ENCODE results near the gene DCLK2.

The DCLK2 gene

DNA sequence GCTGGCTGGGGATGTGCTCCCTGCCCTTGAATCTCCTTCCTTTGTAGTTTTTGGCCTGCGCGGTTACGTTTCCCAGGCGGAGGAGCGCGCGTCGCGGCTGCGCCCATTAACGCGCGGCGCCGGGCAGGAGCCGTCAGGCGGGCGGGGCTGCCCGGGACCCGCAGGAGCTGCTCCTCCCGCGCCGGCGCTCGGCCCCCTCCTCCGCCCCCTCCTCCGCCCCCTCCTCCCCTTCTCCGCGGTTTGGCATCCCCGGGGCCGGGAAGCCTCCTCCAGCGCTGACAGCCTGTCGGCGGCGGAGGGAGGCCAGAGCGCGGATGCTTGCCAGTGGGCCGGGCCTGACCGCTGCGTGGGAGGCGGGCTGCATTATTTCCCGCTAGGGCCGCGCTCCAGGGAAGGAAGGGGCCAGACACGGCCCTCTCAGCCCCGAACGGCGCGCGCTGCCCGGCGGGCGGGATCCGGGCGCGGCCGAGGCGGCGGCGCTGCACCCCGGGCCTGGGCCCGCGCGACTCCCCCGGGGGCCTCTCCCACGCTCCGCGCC is at the start of gene DCLK2:
DCLK2 (plus strand) TSS at position 405 of the 538 bp plus-strand sequence. CDS start 583 bp downstream, outside the sequence.
- no peak for DNase-seq

DNA sequence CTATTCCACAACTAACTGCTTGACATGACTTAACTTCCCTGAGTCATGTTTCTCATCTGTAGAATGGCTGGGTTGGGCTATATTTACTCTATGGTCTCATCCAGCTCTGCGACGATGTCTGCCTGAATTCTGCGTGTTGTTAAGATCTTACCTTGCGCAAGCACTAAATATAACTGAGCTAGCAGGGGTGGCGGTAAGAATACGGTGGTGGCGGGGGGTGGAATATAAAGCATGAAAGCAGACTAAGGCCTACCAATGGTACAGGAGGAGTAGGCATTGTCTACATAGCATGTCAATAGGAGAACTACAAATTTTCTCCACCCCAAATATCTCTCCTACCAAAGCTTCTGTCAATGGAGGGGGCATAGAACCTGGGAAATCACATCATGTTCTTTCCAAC is 45.7 kb upstream of the DCLK2 start:
- DNase-seq: no peak

DNA sequence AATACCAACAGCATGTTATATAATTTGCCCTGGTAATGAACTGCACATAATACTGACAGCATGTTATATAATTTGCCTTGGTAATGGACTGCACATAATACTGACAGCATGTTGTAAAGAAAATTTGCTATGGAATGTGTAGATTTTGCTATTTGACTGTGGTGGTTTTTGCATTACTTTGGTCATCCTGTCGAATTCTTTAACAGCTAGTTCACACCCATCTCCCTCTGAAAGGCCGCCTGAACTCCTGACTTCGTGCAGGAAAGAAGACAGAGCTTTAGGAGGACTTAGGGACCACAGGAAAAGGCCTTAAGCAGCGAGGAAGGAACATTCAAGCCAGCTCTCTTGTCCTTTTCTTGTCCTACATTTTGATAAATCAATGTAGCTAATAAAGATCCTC is 45.2 kb upstream of the DCLK2 start:
- no peak for DNase-seq

DNA sequence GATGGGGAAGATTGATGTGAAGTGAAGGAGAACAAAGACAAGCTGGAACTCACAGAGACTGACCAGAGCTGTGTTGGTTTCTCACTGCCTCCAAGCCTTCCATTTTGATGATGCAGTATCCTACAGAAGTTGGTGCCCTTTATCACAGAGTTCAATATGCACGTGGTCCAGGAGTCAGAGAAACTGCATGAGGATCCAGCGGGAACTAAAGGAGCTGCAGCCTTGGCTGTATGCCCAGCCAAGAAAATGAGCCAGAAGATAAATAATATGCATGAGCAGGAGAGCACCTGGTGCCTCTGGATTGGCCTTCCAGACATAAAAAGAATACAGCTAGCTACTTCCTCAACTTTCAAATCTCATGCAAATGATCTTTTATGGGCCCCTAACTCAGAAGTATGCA is 44.3 kb upstream of the DCLK2 start:
- no peak for DNase-seq

DNA sequence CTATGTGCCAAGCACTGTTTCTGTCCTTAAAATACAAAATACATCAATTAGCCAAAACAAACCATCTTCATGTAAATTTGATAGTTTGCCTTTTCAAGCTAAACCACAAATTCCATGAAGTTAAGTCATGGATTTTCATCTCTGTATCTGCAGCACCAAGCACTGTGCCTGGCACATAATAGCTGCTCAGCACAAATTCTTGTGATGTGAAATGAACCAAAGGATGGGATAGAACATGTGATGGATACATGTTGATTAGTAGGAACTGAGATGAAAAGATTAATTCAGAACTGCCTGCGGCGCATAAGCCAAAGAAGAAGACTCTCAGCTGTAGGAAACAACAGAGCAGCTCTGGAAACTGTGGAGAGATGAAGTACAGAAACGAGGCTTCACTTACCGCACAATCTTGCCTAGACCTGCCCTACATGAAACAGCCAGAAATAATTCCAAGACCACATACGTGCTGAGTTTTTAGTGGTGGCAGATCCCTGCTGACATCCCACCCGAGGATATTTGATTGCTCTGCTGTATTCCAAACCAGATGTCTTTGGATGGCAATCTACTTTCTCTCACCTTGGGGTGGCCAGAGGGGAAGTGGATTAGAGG is 40.9 kb upstream of the DCLK2 start:
- DNase-seq: no peak

DNA sequence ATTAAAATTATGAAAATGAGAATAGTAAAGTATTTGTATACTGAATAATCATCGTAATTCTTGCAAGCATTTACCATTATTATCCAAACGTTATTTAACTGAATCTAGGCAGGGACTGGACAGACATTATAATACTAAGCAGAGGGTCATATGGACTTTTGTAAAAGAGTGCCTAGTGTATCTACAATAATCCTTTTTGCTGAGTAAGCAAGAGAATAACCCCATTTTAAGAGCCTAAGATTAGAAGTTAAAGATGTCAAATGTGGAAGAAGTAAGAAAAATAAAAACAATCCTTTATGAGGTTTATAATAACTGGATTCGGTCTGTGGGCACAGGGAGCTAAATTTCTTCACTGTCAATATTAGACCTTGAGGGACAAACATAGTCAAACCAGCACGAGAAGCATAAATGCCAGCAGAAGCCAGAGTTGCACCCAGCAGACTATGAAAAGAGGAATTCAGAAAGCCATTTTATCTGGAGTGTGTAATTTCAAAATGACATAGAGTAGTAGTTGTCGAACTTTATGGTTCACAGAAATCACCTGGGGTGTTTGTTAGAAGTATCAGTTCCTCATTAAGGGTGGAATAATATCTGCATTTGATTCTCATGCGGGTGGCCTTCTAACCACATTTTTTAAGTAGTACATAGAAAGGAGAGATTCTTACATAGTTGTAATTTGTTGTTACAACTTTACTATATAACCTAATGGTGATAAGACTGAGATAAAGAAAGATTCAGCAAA is 39.7 kb upstream of the DCLK2 start:
- no peak for DNase-seq

DNA sequence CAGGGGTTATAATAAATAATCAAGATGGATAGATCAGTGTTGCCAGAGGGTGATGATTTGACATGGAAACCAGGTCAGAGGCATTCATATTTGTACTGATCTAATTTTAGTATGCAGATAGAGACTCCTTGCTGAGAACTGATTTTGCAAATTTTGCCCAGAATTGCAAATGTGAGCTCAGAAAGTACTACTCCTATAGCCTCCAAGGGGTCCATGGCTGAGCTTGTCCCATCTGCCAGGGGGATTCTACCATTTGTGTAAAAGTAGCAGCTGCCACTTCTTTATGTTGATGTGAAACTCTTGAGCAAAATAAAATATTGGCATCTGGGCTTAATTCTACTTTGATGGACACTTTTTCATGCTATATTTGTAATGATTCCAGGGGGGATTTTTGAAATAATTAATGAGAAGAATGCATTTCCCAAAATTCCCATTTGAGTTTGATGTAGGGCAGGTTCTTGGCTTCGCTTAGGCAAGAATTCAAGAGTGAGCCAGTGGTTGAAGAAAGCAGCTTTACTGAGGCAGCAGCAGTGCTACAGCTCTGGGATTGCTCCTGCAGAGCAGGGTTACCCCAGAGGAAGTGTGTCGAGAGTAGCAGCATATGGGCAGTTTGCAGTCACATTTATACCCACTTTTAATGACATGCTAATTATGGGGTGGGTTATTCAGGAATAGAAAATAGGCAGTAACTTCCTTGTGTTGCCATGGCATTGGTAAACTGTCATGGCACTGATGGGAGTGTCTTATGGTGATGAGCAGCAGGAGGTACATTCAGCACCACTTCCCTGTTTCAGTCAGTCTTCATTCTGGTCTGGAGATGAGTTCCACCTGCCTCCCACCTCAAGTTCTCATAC is 38.7 kb upstream of the DCLK2 start:
- DNase-seq: no peak

DNA sequence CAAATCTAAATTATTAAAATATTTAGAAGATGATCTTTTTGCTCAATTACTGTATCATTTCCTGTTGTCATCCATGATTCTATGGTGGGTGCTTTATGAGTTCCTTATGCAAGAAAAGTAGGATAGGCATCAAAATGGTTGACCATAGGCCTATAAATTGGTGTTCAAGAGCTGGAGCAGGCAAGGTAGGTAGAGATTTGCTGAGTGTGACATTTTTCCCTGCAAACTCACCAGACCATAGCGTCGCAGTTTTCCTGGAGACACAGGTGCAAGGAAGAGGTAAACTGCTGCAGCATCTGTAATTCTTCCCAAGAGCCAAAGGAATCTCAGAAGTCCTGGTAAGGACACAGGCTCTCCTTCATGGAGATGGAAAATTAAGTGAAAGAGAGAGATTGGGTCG is 33.7 kb upstream of the DCLK2 start:
- no peak for DNase-seq

DNA sequence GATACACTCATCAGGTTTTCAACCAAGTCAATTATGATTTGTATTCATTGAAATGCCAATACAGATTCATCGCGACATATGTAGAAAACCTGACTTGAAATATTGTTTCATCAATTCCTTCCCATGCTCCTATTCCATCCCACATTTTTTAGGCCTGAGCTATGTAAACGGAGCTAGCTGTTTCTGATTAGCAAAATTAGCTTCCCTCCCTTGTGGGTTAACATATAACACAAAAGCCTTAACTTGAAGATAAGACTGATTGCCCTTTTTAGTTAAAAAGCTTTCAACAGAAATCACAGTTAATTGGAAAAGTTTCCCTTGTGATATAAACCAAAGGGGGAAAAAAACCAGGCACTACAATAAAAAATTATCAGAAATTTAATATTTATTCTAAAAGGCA is 32.8 kb upstream of the DCLK2 start:
- no peak for DNase-seq

DNA sequence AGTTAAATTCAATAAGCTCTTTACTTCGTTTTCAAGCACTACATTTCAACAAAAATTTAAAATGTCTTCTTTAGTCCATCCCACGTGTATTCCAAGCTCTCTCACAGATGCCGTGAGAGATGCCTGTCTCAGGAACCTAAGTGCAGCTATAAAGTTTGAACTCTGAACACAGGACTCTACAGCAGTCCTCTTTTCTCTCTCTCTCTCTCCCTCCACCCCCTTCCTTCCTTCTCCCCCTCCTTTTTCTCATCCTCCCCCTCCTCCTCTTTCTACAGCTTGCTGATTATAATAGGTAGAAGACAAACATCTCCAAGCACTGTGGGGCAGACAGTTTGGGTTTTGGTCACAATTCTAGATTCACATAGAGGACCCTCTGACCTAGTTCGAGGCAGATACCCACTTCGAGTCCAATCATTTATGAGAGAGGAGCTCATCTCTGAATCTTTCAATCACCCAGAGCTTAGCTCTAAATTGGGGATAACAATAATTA is 31.5 kb upstream of the DCLK2 start:
- no peak for DNase-seq

DNA sequence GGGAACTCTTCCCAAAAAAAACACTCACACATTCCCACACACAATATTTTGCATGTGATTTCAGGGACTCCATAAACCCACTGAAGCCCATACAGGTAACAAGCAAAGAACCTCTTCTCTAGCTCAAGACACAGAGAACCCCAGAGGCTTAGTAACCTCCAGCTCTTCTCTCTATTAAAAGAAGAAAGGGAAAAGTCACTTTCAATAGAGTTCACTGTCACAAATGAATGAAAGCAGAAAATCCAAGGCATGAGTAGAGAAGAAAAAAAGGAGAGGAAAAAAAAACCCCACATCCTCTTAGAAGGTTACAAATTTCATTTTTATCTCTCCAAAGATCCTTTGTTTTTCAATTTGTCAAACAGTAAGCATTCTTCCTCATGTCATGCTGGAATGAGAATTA is 30.7 kb upstream of the DCLK2 start:
- DNase-seq: no peak

DNA sequence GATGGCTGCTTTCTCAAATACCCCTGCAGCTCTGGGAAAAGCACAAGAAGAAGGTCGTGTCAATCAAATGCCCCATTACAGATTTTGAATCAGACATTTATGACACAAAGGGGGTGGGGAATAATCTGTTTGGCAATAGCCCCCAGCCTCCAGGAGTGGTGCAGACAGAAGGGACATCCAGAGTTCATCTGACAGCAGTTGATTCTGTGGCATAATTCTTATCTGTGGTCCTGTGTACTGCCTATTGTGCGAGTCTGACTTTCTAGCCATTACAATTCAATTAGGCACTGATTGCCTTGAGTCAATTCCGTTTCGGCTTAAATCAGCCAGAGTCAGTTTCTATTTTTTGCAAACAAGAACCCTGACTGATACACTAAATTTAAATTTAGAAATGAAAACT is 28.6 kb upstream of the DCLK2 start:
- no peak for DNase-seq

DNA sequence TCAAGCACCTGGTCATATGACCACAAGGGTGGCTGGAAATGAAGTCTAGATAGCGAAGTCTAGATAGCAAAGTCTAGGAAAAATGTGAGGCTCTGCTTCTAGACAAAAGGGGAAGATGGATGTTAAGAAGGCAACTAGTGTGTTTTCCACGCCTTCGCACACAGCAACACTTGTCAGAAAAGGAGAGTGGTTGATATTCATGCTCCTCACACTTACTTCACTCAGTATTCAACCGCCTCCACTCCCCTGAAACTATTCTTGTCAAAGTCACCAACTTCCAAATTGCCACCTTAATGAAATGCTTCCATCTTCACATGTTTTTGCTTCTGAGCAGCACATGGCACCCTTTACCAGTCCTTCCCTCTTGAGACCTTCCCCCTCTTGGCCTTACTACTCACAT is 27.7 kb upstream of the DCLK2 start:
- no peak for DNase-seq

DNA sequence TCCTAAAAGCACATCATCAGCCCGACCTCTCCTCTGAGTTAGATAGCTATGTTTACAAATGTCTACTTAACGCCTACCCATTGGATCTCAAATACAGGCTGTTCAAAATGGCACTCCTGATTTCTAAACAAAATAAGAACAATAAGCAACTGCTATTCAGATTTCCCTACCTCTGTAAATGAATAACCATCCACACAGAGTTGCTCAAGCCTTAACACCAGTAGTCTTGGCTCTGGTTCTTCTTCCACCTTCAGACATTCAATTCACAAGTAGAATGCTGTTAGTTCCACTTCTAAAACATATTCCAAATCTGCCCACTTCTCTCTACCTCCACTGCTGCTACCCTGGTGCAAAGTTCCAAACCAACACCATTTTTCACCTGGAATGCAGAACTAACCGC is 27.1 kb upstream of the DCLK2 start:
- DNase-seq: no peak

DNA sequence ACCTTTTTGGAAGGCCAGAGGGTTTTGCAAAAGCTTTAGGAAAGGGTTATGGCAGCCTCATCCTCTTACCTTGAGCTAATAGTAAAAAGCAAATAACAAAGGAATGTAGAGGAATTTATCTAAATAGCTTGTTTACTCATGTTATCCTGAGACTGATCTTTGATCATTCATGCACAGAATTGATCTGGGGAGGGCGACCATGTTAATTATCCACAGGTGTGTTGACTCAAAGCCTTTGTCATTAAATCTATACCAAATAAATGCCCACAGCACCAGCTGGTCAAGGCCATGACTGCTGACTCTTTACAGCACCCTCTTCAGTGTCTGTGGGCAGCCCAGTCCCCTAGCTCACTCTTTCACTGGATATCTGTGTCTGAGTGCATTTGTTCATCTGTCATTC is 22.8 kb upstream of the DCLK2 start:
- DNase-seq: no peak

DNA sequence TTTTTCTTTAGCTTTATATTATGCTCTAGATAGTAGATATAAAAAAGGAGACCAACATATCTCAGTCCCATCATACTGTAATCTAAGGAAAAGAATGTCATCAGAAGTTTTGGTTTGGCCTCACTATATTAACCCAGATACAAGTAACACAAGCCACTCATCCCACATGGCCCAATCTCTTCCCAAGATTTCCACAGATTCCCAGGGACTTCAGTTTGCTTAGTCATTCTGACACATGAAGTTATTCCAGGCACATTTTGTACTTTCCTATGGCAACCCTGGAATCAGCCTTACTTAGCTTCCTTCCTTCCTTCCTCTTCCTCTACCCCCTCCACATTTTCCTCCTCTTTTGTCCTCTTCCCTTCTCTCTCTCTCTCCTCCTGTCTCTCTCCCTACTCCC is 21.7 kb upstream of the DCLK2 start:
- no peak for DNase-seq

DNA sequence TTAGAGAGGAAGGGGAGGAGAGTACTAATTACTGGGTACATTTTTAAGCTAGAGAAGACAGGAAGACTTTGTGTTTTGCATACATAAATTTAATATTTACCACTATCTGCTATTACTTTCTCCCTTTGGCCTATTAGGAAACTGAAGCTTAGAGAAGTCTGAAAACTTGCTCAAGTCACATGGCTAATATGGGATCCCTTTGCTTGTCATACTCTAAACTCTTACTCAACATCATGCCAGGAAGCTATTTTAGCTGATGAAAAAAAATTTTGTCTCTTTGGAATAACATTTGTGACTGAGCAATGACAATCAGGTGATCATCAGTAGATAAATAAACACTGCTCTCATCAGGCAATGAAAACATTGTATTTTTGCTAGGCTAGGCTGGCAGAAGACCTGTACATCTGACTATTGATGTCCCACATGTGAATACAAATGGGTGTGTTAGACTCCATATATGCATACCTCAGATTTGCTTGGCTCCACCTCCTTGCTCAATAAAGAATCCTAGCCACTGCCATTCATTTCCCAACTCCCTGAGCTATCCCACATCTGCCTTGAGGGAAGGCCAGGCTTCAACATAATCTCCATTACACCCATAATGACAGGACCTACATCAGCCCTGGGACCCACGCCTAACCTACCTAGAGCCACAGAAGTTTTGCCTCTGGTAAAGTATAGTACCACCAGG is 17.0 kb upstream of the DCLK2 start:
- DNase-seq: no peak

DNA sequence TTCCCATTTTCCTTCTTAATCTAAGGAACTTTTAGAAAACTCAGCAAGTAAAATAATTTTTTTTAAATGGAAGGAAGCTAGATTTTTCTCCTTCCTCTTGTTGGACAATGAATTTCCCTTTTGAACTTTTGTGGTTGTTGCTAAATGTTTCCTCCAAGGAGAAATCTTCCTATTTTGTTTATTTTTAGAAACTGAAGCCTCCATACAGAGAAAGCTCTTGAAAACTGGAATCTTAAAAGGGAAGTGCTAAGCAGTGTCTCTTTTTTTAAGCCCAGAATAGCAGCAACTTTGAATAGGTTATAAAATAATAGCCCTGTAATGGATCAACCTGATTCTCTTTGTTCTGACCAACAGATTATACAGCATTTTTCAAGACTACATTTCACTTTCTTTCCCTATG is 15.1 kb upstream of the DCLK2 start:
- no peak for DNase-seq

DNA sequence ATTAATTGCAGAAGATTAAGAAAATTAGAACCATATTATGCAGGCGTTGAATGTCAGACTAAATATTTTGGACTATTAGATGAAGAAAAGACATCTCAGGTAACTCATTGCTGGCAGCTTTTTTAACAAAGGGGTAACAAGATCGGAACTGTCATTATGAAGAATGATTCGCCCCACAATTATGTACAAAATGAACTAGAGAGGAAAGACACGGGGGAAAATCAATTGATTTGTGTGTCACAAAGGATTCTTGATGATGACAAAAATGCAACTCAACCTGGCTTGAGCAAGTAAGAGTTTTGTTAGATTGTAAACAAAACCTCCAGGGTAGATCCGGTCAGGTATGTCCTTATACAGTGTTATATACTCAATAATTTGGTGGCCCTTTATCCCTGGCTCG is 12.5 kb upstream of the DCLK2 start:
- DNase-seq: no peak

DNA sequence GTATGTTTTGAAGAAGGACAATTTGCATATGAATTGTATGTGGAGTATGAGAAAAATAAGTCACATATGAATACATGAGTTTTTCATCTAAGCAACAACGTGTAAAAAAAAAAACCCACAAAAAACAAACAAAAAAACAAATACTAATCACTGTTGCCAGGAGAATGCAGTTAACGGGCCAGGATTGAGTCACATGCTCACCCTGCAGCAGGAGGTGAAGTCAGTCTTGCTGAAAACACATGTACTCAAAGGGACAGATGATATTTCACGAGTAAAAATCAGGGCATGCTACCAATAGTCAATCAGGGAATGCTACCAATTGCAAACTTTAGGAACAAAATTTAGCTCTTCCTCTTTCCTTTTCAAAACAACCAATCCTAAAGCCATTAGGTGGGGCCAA is 10.4 kb upstream of the DCLK2 start:
- no peak for DNase-seq

DNA sequence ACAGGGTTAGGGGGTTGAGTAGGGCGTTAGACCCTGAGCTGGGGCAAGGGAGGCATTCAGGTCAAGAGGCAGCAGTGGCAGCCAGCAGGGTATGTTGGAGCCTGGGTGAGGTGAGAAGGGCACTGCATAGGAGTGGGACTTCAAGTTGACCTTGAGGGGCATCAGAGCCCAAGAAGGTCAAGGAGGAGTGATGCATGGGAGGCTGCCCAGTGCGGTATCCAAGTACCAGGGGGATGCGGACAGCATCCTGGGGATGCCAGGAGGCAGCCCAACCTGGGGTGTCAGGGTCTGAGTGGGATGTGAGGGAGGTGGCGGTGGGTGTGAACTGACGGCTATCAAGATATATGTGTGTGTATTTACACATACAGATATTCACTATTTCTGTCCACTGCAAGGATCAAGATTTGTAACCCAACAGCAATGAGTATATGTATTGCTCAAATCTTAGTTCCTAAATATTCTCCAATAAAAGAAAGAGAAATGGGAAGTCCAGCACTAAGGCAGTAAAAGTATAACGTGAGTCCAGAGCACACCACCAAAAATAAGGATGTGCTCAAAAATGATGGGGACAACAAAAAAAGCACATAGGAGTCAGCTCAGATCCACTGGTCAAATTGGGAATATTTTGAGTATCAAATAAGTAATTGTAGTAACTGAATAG is 9.8 kb upstream of the DCLK2 start:
- no peak for DNase-seq

DNA sequence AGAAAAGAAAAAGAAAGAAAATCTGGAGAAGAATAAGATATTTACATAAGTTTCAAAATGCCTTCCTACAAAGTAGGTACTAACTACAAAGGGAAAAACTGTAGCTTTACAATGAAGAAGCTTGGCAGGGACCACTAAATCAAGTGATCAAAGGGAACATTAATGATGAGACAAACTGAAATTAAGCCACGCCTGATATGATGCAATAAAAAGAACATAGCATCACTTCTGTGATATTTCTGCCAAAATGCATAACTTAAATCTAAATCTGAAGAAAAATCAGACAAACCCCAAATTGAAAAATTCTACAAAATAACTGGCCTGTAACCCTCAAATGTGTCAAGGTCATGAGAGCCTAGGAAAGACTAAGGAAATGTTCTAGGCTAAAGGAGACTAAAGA is 8.9 kb upstream of the DCLK2 start:
- DNase-seq: no peak

Data from activated naive CD4-positive, alpha-beta T cell (primary cell).